Hindlimb muscle (tissue), 1 donor: ENCODE data around the gene NR2C2. TPM values are rescaled to one million over a fixed set of nuclear protein-coding genes. Genes with fewer than 3 reads are reported as not detected.
"Not testable (repeated sequence)": the region's sequence is repeated elsewhere in the genome, so short reads cannot be mapped to it uniquely, and the experiment has no call there.

Experiments used
- DNase-seq: peaks from one replicate; pipeline ENCODE4 v3.0.0-alpha.2; 2013
- polyA plus RNA-seq: library from polyadenylated mRNA; unstranded; fragments of 120-200 nt; gene quantifications from one replicate; pipeline ENCODE4 v1.2.1, GENCODE V29; 2013; ENCODE audit not compliant: insufficient read length

The NR2C2 gene
- 37.2 TPM for polyA plus RNA-seq

DNA sequence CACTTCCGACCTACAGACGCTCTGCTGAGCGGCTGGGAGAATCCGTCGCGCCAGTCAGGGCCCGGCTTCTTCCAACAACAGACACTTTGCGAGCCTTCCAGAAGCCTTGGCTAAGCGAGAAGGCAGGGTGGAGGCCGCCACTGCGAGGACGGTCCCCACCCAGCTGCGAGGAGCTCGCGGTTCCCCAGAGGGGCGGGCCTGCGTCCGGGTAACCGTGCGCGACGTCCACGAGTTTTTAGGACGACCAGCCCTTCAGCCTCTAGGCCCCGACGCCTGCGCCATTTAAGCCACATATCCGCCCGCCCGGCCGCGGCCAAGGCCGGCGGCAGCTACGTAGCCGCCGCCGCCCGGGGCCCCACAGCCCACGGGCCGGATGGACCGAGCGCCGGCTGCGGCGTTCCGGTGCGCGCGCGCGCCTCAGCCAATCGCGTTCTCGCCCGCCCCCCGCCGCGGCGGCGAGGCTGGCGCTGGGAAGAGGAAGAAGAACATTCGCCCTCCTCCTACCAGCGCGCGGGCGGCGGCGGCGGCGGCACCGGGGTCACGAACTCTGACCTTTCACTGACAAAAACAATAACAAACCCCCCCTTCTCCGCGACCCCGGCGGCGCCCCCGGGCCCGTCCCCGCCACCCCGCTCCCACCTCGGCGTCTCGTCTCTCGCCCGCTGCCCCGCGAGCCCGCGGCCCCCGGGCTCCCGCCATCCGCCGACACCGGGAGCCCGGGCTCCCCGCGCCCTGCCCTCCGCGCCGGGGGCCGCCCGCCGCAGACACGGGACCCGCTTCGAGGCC lies at the start of gene NR2C2:
NR2C2 (plus strand) TSS at position 484 of the 786 bp plus-strand sequence. CDS start 56,332 bp downstream, outside the sequence.
- DNase-seq = peak; percentile 89

DNA sequence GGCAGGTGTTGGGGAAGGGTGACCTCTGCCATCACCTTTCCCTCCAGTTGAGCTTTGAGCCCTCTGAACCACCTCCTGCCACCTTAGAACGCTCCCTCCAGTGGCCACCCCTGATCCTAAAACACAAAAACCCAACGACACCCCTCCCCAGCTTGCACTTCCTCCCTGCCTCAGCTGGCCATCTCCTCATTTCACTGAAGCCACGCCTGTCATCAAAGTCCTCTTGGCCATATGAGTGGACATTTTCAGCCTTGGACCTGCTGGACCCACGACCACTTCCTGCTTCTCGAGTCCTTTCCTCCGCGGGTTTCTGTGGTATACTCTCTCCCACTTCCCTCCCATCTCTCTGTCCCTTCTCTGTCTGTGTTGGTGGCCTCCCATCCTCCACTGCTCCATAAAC lies 48.5 kb upstream of the NR2C2 start:
- no peak for DNase-seq

DNA sequence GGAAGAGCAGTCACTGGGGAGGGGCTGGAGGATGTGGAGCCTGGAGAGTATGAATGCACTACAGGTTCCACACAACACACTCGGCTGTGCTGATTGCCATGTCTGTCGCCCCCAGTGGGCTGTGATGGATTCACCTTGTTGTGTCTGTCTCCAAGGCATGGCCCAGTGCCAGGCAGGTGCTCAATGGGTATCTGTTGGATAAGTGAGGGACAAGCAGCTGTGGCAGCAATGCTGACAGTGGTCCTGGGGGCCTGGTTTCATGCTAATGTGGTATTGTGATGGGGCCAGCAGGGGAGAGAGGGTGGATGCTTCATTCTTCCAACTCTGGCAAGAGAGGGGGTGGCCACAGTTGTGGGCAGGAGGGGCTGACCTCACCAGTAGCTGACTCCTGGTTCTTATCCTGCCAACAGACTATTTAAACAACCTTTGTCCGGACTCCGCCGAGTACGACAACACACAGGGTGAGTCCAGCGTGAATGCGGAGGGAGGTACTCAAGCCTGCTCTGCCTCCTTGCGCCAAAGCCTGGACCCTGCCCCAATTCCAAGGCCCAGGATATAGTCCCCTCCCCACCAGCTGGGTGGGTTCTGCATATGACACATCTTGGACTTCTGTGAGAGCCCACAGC lies 47.3 kb upstream of the NR2C2 start:
- no peak for DNase-seq

DNA sequence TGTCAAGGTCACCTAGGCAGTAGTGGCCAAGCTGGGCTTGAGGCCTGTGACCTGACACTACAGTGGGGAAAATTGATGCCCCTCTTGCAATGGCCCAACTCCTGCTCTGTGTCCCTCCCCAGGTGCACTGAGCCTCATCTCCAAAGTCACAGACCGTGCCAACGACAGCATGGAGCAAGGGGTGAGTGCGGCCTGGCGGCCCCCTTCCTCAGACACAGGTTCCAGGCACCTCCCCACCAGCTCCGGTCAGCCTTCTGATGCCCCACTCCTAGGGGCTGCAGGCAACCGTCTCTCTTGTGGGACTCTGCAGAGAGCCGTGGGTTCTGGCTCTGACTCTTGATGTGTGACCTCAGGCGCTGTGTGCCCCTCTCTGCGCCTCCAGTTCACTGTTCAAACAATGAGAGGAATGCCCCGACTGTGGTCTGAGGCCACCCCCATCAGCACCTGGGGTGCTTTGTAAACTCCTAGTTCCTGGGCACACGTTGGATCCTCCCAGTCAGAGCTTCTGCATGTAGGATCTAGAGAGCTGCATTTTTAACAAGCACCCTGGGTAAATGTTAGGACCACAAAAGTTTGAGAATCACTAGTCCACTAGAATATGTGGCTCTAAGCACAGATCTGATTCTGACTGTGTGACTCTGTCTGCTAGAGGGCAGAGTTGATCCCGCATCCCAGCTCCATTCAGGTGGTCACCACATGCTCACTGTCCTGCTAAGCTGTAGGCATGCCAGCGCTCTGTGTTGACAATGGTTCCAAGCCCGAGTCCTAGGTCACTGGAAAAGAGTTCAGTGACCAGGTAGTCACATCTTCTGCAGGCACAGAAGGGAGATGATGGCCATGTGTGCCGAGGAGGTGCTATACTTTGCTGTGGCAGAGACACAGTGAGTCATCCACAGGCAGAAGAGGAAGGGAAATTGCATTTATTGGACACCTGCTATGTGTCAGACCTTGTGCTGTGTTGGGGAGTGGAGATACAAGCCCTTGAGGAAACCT lies 46.2 kb upstream of the NR2C2 start:
- DNase-seq = no peak

DNA sequence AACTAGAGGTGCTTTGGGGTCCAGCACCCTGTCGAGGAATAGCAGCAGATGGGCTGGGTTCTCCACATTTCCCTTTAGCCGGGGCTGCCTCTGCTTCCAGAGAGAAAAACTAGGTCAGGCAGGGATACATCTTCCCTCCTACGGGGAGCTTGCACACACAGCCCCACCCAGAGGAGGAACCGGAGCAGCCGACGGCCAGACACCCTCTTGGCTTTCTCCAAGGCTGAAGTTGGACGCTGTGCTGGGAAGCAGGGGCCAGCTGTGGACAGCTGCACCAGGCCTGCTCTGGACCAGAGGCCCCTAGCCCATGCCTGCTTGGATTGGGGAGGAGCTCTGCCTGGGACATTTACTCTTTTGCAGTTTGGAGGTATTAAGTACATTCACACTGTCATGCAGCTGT lies 44.7 kb upstream of the NR2C2 start:
- DNase-seq = peak; percentile 85

DNA sequence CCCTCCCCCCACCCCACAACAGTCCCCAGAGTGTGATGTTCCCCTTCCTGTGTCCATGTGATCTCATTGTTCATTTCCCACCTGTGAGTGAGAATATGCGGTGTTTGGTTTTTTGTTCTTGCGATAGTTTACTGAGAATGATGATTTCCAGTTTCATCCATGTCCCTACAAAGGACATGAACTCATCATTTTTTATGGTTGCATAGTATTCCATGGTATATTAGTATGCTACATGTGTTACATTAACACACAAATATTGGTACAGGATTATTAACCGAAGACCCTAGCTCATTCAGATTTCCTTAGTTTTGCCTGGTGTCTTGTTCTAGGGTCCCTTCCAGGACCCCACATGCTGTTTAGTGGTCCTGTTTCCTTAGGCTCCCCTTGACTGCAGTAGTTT lies 43.9 kb upstream of the NR2C2 start:
- not testable (repeated sequence) for DNase-seq

DNA sequence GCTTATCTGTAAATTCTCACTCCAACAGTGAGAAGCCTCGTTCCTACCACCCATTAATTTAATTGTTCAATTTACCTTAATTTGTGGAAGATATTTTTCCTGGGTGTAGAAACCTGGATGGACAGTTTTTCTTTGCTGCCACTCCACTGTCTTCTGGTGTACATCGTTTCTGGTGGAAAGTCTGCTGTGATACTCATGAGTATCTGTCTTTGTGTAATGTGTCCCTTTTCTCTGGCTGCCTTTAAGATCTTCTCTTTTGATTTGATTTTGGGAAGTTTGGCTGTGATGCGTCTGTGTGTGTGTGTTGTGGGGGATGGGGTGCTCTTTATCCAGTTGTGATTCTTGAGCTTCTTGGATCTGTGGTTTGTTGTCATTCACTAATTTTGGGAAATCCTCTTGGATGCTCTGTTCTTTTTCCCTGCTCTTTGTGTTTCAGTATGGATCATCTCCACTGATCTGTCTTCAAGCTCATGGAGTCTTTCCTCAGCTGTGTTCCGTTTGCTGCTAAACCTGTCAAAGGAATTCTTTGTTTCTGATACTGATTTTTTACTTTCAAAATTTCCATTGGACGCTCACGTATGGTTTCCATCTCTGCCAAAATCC lies 42.2 kb upstream of the NR2C2 start:
- no peak for DNase-seq

DNA sequence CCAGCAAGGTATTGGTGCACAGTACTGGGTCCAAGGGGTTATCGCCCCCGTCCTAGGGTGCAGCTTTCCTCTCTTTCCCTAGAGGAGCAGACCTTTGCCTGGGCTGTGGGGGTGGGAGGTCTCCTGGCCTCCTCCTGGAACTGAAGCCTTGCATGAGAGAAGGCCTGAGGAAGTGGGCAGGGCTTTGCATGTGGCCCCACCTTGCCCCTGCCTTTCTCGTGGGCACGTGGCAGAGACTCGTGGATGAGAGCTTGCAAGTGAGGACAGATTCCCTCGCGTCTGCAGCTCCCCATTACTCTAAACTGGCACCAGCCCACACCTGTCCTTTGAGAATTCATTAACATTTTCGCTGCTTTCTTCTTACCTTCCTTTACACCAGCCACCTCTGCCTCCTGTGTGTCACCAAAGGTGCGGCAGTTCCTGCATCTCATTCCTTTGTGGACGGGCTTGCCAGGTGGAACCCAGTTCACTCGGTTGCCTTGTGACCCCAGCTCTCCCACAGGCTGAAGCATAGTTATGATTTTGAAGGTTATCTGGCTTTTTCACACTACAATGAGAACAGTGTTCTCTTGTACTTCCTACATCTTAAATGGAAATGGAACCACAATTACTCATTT lies 40.9 kb upstream of the NR2C2 start:
- DNase-seq = no peak

DNA sequence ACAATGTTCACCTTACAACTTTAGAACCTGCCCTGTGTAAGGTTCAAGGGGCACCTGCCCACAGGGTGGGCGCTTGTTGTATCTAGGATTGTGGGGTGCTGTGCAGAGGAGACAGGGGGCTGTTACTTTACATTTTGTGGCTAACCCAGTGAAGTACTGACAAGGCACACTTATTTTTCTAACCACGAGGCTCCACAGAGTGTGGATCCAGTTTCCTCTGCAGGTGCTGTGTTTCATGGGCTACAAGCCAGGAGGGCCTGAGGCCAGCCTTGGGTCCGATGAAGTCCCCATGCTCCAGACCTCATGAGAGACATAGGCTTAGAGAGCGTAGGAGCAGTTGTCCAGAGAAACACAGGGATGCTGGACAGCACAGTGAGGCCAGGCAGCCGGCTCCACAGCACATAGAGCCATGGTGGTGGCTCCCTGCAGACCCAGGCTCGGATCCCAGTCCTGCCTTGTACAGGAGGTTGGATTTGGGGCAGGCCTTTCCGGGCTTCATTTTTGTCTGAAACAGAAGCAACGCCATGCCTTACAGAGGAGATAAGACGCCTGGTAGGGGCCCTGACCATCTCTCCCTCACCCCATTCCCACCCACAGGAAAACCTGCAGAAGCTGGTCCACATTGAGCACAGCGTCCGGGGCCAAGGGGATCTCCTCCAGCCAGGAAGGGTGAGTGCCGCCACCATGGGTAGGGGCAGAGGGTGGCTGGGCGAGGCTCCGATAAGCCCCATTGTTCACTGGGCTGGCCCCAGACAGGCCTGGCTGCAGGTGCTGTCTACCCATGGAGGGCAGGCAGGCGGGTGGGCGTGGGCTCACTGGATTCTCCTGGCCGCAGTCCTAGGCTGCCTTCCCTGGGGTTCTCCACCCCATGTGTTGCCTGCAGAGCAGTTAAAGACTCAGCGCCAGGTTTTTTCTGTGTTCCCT lies 40.1 kb upstream of the NR2C2 start:
- DNase-seq = no peak

DNA sequence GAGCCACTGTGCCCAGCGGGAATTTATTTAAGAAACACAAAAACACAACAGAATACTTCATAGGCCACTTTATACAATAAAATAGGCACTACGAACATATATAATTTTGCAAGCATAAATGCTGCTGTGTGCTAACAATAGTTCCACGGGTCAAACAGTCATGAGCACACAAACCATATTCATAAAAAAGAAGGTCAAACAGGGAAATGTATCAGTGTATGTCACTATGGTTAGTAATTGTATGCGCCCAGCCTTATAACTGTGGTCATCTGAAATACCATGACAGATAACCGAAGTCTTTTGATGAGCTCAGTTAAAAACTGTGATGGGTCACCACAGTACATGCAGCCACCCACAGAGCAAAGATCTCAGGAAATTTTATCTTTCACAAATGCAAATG lies 38.1 kb upstream of the NR2C2 start:
- DNase-seq = no peak

DNA sequence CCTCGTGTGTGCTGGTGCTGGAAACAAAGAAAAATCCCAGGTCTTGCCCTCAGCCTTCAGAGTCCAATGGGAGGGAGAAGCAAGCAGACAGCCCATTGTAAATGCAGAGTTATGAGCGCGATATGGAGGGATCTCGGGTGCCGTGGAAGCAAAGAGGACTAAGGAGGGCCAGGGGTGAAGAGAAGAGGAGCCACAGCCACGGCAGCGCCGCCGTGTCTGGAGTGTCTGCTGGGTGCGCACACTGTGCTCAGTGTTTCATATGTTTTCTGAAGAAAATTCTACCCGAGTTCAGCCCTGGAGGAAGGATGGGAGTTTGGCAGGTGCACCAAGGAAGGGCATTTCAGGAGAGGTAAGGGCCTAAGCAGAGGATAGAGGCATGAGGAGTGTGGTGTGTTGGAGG lies 35.7 kb upstream of the NR2C2 start:
- DNase-seq = no peak

DNA sequence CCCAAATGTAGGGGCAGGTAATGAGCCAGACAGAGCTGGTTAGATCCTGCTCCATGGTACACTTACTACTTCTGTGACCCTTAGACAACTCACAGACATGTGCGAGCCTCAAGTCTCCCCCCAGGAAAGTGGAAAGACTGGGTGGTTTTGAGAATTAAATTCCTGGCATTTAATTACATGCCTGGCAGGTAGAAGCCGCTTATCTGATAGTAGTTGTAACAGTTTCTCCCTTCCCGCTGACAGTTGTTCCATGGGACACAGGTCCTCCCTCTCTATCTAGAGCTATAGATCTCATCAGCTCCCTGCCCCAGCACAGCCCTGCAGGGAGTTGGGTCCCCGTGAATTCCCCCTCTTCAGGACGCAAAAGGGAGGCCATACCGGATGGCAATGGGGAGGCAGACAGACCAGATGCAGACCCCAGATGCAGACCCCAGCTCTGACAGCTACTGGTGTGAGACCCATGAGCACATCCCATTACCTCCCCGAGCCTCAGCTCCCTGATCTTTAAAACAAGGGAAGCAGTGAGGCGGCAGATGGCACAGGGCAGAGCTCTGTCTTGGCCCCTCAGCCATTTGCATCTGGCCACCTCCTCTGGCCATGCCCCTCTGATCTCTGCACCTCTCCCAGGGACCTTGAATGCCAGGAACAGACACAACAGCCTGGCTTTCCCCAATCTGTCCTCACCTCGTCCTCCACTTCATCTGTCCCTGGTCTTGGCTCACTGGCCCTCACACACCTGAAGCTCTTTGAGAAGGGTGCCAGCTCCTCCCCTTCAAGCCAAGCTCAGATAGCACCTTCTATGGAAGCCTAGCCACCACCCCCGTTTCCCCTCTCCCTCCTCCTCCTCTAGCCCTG lies 34.1 kb upstream of the NR2C2 start:
- no peak for DNase-seq

DNA sequence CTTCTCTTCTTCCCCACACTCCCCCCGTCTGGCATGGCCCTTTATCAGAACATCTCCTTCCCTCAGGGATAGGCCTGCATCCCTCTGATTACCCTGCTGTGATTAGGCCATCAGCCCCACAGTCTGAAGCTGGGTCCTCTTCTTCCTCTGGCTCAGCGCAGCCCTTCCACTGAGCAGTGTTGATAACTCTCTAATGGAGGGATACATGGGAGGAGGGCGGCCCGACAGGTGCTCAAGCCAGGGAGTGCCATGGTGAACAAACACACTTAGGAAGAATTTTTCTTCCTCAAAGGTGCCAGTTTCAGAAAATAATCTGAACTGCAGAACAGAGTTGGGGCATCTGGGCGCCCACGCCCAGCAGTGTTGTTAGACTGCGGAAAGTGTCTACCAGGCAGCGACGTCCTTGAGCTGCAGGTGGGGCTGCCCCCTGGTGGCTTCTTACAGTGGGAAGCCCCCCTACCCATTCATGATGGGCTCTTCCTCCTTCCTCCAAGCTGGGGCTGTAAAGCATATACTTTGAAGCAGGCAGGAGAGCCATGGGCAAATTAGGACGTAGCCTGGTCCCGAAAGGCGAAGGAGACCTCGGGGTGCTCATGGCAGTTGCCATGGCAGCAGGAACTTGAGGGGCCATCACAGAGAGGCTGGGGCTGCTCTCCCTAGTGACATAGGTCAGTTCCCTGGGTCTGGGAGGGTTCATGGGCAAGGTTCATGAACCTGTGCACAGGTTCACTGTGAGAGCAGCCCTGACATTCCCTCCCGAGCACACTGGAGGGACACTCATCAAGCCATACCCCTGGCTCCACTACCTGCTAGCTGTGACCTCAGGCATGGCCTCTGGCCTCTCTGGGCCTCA lies 33.2 kb upstream of the NR2C2 start:
- no peak for DNase-seq

DNA sequence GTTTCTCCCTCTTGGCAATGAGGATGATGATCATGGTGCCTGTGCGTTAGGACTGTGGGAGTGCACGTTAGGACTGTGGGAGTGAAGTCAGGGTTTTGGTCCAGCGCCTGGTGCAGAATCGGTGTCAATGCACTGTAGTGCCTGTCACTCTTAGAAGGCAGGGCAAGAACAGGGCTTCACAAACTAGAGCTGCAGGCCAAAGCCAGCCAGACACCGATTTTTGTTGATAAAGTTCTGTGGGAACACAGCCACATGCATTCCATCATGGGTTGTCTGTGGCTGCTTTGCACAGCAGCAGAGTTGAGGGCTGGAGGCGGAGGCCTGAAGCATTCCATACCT lies 32.6 kb upstream of the NR2C2 start:
- no peak for DNase-seq

DNA sequence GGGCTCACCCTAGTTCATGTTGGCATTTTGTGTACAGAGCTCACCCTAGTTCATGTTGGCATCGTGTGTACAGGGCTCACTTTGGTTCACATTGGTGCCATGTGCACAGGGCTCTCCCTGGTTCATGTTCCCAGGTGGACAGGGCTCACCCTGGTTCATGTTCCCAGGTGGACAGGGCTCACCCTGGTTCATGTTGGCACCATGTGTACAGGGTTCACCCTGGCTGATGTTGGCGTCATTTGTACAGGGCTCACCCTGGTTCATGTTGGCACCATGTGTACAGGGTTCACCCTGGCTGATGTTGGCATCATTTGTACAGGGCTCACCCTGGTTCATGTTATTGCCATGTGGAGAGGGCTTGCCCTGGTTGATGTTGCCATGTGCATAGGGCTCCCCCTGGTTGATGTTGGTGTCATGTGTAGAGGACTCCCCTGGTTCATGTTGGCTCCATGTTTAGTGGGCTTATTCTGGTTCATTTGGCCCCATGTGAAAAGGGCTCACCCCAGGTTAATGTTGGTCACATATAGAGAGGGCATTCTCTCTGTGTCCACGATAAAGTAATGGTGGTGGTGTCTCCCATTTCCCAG lies 31.7 kb upstream of the NR2C2 start:
- no peak for DNase-seq

DNA sequence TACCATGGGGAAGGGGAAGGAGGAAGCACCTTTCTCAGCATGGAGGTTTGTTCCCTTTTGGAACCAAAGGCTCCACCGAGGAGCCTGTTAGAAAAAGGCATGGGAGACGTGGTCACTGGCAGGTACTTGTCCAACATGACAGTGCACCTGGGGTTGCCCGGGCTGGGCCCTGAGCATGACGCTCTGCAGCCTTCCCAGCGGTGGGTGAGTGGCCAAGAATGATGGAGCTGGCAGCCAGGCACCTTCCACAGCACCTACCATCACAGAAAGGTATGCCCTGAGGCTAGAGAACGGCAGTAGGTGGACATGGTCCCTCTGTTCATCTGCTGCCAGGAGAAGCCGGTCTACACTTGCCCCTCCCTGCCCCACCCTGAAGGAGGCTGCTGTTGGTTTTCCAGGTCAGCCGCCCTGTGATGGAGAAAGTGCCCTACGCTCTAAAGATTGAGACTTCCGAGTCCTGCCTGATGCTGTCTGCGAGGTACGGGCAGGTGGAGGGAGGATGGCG lies 29.0 kb upstream of the NR2C2 start:
- DNase-seq = no peak

DNA sequence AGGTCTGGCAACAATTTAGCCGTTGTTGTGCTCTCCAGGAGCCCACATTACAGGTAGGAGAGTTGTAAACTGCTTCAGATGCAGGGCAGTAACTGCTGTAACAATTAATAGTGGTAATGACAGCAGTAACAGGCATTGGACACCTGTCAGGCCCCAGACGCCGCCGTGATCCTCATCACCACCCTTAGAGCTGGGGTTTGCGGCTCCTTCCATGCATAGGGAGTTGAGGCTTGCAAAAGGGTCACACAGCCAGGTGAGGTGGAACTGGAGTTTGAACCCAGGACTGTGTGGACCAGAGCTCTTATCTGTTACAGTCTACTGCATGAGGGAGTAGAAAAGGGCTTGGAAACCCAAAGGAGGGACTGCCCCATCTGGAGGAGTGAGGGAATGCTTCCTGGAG lies 26.8 kb upstream of the NR2C2 start:
- DNase-seq = no peak

DNA sequence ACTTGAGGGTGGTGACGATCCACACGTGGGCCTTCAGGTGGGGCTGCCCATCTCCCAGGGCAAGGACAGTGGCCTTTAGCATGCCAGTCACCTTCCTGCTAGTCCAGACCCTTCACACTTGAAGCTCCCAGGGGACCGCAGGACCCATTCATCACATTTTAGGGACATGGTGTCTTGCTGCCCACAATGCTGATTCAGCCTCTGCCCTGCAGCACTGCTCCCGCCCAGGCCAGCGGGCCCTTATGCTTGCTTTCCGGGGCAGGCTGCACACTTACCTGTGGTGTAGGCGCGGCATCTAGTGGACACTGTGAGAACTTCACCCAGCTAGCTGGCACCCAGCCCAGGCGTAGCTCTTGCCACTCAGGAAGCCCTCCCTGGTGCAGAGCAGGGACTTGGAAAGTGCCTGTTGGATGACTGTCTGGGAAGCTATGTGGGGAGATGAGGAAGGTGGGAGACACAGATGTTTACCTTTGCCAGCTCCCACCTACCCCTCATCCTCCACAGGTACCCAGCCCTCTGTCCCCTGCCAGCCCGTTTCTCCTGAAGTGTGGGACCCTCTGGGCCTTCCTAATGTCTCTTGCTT lies 26.3 kb upstream of the NR2C2 start:
- DNase-seq = peak; percentile 83
